Keratinocyte (primary cell): ENCODE measurements around the gene RAI1. TPM values are rescaled to one million over a fixed set of nuclear protein-coding genes. Genes with fewer than 3 reads are reported as not detected.

Source experiments
- DNase-seq: peaks from one replicate; pipeline ENCODE4 v3.0.0-alpha.2; 2011; ENCODE audit warnings: low read depth, missing footprints, low spot score
- FAIRE-seq: peaks from 2 replicates; lab custom pipeline; 2011; peaks lifted over from hg19 to GRCh38; lab: Jason Lieb, UNC
- H2AFZ ChIP-seq: 2 replicates; pipeline ENCODE4 v1.6.0; 2012; ENCODE audit warnings: low read length, control low read depth, inconsistent platforms; ENCODE audit not compliant: control insufficient read depth
- H3K27ac ChIP-seq: 2 replicates; pipeline ENCODE4 v1.5.1; 2011; ENCODE audit warnings: low read length; ENCODE audit not compliant: control insufficient read depth, insufficient read depth
- H3K27me3 ChIP-seq: 3 replicates; pipeline ENCODE4 v1.6.0; 2011; ENCODE audit warnings: low read length; ENCODE audit not compliant: control insufficient read depth, insufficient read depth; ENCODE audit errors: extremely low read depth
- H3K36me3 ChIP-seq, 2 experiments: 2 replicates in 1 of 2; 3 replicates in 1 of 2; pipeline ENCODE4 v1.5.1; 2011; ENCODE audit warnings: low read length in 2 of 2, mild to moderate bottlenecking in 1 of 2; ENCODE audit not compliant: control insufficient read depth in 2 of 2, insufficient read depth in 2 of 2; ENCODE audit errors: extremely low read depth in 1 of 2
- H3K4me1 ChIP-seq: 3 replicates; pipeline ENCODE4 v1.5.1; 2011; ENCODE audit warnings: low read length; ENCODE audit not compliant: control insufficient read depth, insufficient read depth; ENCODE audit errors: extremely low read depth
- H3K4me2 ChIP-seq: 3 replicates; pipeline ENCODE4 v1.6.0; 2011; ENCODE audit warnings: low read depth, low read length; ENCODE audit not compliant: control insufficient read depth, insufficient read depth; ENCODE audit errors: extremely low read depth
- H3K4me3 ChIP-seq, 3 experiments: fragments of 200-600 bp in 1 of 3; sonication (generic) in 1 of 3; 2 replicates in 2 of 3; 3 replicates in 1 of 3; pipeline ENCODE4 v1.5.1; 2011 to 2016; ENCODE audit warnings: low read length in 3 of 3, mild to moderate bottlenecking in 3 of 3, control low read depth in 2 of 3, inconsistent platforms in 1 of 3, low read depth in 1 of 3, mixed read lengths in 1 of 3, mixed run types in 1 of 3, moderate library complexity in 1 of 3; ENCODE audit not compliant: control insufficient read depth in 2 of 3, insufficient read depth in 2 of 3; ENCODE audit errors: extremely low read depth in 1 of 3
- H3K79me2 ChIP-seq: 2 replicates; pipeline ENCODE4 v1.6.0; 2012; ENCODE audit warnings: low read length; ENCODE audit not compliant: control insufficient read depth, insufficient read depth
- H3K9ac ChIP-seq: 3 replicates; pipeline ENCODE4 v1.6.0; 2011; ENCODE audit warnings: low read length; ENCODE audit not compliant: control insufficient read depth, insufficient read depth; ENCODE audit errors: extremely low read depth
- H3K9me1 ChIP-seq: 3 replicates; pipeline ENCODE4 v1.6.0; 2011; ENCODE audit warnings: low read length; ENCODE audit not compliant: control insufficient read depth, insufficient read depth; ENCODE audit errors: extremely low read depth
- H3K9me3 ChIP-seq: 2 replicates; pipeline ENCODE4 v1.5.1; 2012; ENCODE audit warnings: low read depth, low read length; ENCODE audit not compliant: control insufficient read depth
- H4K20me1 ChIP-seq: 3 replicates; pipeline ENCODE4 v1.6.0; 2011; ENCODE audit warnings: low read length; ENCODE audit not compliant: control insufficient read depth, insufficient read depth; ENCODE audit errors: extremely low read depth
- EZH2 ChIP-seq: IDR thresholded peaks from one replicate; pipeline ENCODE4 v1.6.1; 2012; ENCODE audit warnings: inconsistent platforms, mild to moderate bottlenecking, low read length, moderate library complexity
- dilution Hi-C: fragments of 300-500 bp; cut with MboI; formaldehyde crosslinking; loops from one replicate; pipeline ENCODE4 v1.7.0; 2020; ENCODE audit warnings: low sequenced_read_pairs; ENCODE audit not compliant: extremely low pct_ligation_motif_present
- polyA plus RNA-seq, 5 experiments: library from polyadenylated mRNA; depleted of rRNA in 3 of 5; stranded (reverse) in 3 of 5; stranded (forward) in 1 of 5; unstranded in 1 of 5; fragments of >200 nt; gene quantifications; 1 replicate in 1 of 5; 2 replicates in 3 of 5; 3 replicates in 1 of 5; pipeline versions ENCODE4 v1.2.1 to v1.2.3, GENCODE V29; 2011 to 2012; ENCODE audit warnings: missing spikeins in 2 of 5, low read depth in 1 of 5, low replicate concordance in 1 of 5
- TF ChIP-seq, protein P1 (sequence below), 3 experiments: IDR thresholded peaks in 1 of 3; conservative IDR thresholded peaks in 1 of 3; optimal IDR thresholded peaks in 1 of 3; 2 replicates in 2 of 3; 3 replicates in 1 of 3; pipeline versions ENCODE3 to v1.5.1; 2011; ENCODE audit warnings: low read length in 3 of 3, mild to moderate bottlenecking in 3 of 3, moderate library complexity in 2 of 3, control low read depth in 1 of 3, inconsistent platforms in 1 of 3; ENCODE audit not compliant: insufficient read depth in 2 of 3; ENCODE audit errors: extremely low read depth in 1 of 3

Gene RAI1
- polyA plus RNA-seq, 1 donor (not counting 4 experiments of a cell fraction or from before 2014, with no cell fraction given): 2.6 TPM

DNA sequence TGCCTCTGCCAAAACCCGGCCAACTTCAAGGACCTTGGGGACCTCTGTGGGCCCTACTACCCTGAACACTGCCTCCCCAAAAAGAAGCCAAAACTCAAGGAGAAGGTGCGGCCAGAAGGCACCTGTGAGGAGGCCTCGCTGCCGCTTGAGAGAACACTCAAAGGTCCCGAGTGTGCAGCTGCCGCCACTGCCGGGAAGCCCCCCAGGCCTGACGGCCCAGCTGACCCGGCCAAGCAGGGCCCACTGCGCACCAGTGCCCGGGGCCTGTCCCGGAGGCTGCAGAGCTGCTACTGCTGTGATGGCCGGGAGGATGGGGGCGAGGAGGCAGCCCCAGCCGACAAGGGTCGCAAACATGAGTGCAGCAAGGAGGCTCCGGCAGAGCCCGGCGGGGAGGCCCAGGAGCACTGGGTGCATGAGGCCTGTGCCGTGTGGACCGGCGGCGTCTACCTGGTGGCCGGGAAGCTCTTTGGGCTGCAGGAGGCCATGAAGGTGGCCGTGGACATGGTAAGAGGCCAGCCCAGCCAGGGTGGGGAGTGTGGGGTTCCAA, 116.8 kb downstream of the RAI1 start:
- Histone ChIP-seq H3K4me2 (no peak overlapping the region), H3K4me1 (no peaks in the 10 kb centered on the region), H3K9ac (no peak overlapping the region), H3K79me2 (no peaks in the 10 kb centered on the region), H3K9me3 (no peaks in the 10 kb centered on the region), H3K27me3 (no peaks in the 10 kb centered on the region), H4K20me1 (peaks cover 2% of the 10 kb centered on the region), H2AFZ (no peak overlapping the region), H3K9me1 (no peaks in the 10 kb centered on the region), H3K36me3 (peaks cover 13 to 39% of the 10 kb centered on the region in 2 experiments), H3K4me3 (no peak overlapping the region), H3K27ac (no peak overlapping the region)
- no peak for DNase-seq
- dilution Hi-C loops: no loop called here
- no peak for FAIRE-seq
- TF ChIP-seq, protein P1, sequence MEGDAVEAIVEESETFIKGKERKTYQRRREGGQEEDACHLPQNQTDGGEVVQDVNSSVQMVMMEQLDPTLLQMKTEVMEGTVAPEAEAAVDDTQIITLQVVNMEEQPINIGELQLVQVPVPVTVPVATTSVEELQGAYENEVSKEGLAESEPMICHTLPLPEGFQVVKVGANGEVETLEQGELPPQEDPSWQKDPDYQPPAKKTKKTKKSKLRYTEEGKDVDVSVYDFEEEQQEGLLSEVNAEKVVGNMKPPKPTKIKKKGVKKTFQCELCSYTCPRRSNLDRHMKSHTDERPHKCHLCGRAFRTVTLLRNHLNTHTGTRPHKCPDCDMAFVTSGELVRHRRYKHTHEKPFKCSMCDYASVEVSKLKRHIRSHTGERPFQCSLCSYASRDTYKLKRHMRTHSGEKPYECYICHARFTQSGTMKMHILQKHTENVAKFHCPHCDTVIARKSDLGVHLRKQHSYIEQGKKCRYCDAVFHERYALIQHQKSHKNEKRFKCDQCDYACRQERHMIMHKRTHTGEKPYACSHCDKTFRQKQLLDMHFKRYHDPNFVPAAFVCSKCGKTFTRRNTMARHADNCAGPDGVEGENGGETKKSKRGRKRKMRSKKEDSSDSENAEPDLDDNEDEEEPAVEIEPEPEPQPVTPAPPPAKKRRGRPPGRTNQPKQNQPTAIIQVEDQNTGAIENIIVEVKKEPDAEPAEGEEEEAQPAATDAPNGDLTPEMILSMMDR (optimal IDR thresholded peaks at IDR 0.05 in 1 of 3, IDR thresholded peaks at IDR 0.05 in 1 of 3, conservative IDR thresholded peaks at IDR 0.05 in 1 of 3; ENCODE audit: extremely low read depth in 1 of 3, insufficient read depth in 2 of 3, low read length in 3 of 3): no peak
- TF ChIP-seq EZH2: no peak

DNA sequence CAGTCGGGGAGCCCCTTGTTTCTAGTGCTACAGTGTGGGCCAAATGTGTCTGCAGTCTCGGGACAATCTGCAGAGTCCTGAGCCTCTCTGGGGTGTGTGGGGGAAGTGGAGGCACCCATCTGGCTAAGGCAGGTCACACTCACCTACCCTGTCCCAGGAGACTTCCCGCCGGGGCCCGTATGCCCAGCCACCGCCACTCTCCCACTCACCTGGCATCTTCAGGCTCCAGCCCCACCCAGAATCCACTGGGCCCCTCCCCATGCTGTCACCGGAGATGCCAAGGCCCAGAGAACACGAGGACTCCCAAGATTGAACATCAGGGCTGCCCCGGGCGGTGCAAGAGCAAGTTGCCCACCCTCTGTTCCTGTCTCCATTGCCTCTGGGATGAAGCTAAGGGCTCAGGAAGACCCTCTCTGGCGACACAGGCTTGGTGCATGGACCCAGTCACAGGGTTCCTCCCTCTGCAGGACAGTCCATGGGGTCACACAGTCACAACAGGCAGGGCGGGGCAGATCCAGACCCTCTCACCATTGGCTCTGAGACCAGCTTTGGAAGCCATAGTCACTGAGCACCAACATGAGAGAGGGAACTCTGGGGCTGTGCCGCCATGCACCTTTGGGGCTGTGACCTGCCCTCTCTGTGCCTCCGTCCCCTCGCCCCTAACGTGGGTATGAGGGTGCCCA, 117.5 kb downstream of the RAI1 start:
- H3K4me3 ChIP-seq: no peak overlapping the region

More for the DNA sequence above, 117.5 kb downstream of the RAI1 start:
- no peaks in the 10 kb centered on the region for H3K79me2 ChIP-seq
- FAIRE-seq (no peak), DNase-seq (no peak)
- no peaks in the 10 kb centered on the region for H3K27me3 ChIP-seq
- peaks cover 3% of the 10 kb centered on the region for H4K20me1 ChIP-seq
- dilution Hi-C loops: no loop called here
- no peak overlapping the region for H3K4me2 ChIP-seq
- no peaks in the 10 kb centered on the region for H3K9me1 ChIP-seq
- TF ChIP-seq EZH2: no peak
- TF ChIP-seq, protein P1 (optimal IDR thresholded peaks at IDR 0.05 in 1 of 3, IDR thresholded peaks at IDR 0.05 in 1 of 3, conservative IDR thresholded peaks at IDR 0.05 in 1 of 3; ENCODE audit: extremely low read depth in 1 of 3, insufficient read depth in 2 of 3, low read length in 3 of 3): no peak
- peaks cover 12 to 42% of the 10 kb centered on the region in 2 experiments for H3K36me3 ChIP-seq
- H3K4me1 ChIP-seq: no peaks in the 10 kb centered on the region
- H3K9me3 ChIP-seq: no peaks in the 10 kb centered on the region
- H3K27ac ChIP-seq: no peak overlapping the region
- H2AFZ ChIP-seq: no peak overlapping the region
- H3K9ac ChIP-seq: no peak overlapping the region
